Tongue (tissue), 2 donors: ENCODE results near the gene FOXF2. TPM values are rescaled to one million over a fixed set of nuclear protein-coding genes. Genes with fewer than 3 reads are reported as not detected.

Experiments
- DNase-seq: peaks from one replicate; pipeline ENCODE4 v3.0.0-alpha.2; 2015
- total RNA-seq: library from RNA; depleted of rRNA; stranded (reverse); fragments of >200 nt; gene quantifications from one replicate; pipeline ENCODE4 v1.2.3, GENCODE V29; 2014

Gene FOXF2
- total RNA-seq, 1 donor from 2014 or later = 15.4 TPM

GRCh38 chr6:1407499-1407990 is 18.2 kb downstream of the FOXF2 start:
- peak; percentile 19 for DNase-seq

GRCh38 chr6:1409774-1410465 is 20.5 kb downstream of the FOXF2 start:
- DNase-seq = no peak

- DNase-seq = peak; percentile 70
Observed at GRCh38 chr6:1412901-1413300, 23.5 kb downstream of the FOXF2 start.

- DNase-seq = no peak
Observed at GRCh38 chr6:1415416-1416063, 26.2 kb downstream of the FOXF2 start.

- DNase-seq = no peak
Observed at GRCh38 chr6:1416191-1416760, 26.9 kb downstream of the FOXF2 start.

- DNase-seq = no peak
Observed at GRCh38 chr6:1416820-1417219, 27.4 kb downstream of the FOXF2 start.

- DNase-seq = no peak
Observed at GRCh38 chr6:1417718-1418117, 28.3 kb downstream of the FOXF2 start.

GRCh38 chr6:1418471-1419191 is 29.3 kb downstream of the FOXF2 start:
- peak; percentile 16 for DNase-seq

GRCh38 chr6:1420382-1420781 is 31.0 kb downstream of the FOXF2 start:
- DNase-seq = no peak

GRCh38 chr6:1422290-1422689 is 32.9 kb downstream of the FOXF2 start:
- DNase-seq = no peak

- no peak for DNase-seq
Observed at GRCh38 chr6:1423578-1423977, 34.2 kb downstream of the FOXF2 start.

GRCh38 chr6:1424306-1424927 is 35.0 kb downstream of the FOXF2 start:
- peak; percentile 63 for DNase-seq

GRCh38 chr6:1426416-1426815 is 37.0 kb downstream of the FOXF2 start:
- DNase-seq = no peak

GRCh38 chr6:1435806-1436205 is 46.4 kb downstream of the FOXF2 start:
- no peak for DNase-seq

- peak; percentile 92 for DNase-seq
Observed at GRCh38 chr6:1436334-1437306, 47.2 kb downstream of the FOXF2 start.

- no peak for DNase-seq
Observed at GRCh38 chr6:1437553-1438406, 48.4 kb downstream of the FOXF2 start.

- DNase-seq = no peak
Observed at GRCh38 chr6:1438471-1438881, 49.1 kb downstream of the FOXF2 start.

GRCh38 chr6:1439349-1439748 is 50.0 kb downstream of the FOXF2 start:
- no peak for DNase-seq

GRCh38 chr6:1442929-1443328 is 53.6 kb downstream of the FOXF2 start:
- DNase-seq = no peak
